HAP-1 (cell line): ENCODE results near the gene MUSTN1.

Experiments
- DNase-seq, 2 experiments: peaks; one replicate each; pipeline ENCODE4 v3.0.0-alpha.2; 2016 to 2020; ENCODE audit warnings: low spot score in 2 of 2
- H3K27me3 ChIP-seq: fragments of 250-450 bp; sonication (Bioruptor Pico); 2 replicates; pipeline ENCODE4 v1.5.1; 2020; ENCODE audit warnings: low read depth, mild to moderate bottlenecking, moderate library complexity
- H3K36me3 ChIP-seq: fragments of 250-450 bp; sonication (Bioruptor Pico); replicated peaks from 2 replicates; pipeline ENCODE4 v1.5.1; 2020; ENCODE audit warnings: mild to moderate bottlenecking
- H3K4me1 ChIP-seq: fragments of 250-450 bp; sonication (Bioruptor Pico); 2 replicates; pipeline ENCODE4 v1.5.1; 2020; ENCODE audit warnings: mild to moderate bottlenecking
- H3K4me3 ChIP-seq: fragments of 250-450 bp; sonication (Bioruptor Pico); 2 replicates; pipeline ENCODE4 v1.5.1; 2020; ENCODE audit warnings: mild to moderate bottlenecking, moderate library complexity
- H3K9me3 ChIP-seq: fragments of 250-450 bp; sonication (Bioruptor Pico); 2 replicates; pipeline ENCODE4 v1.5.1; 2020; ENCODE audit warnings: mild to moderate bottlenecking, moderate library complexity
- in situ Hi-C: fragments of 300-500 bp; cut with MboI; formaldehyde crosslinking; loops from 3 replicates; pipeline ENCODE4 v1.14.3; 2020; ENCODE audit warnings: low sequenced_read_pairs, inconsistent platforms, mixed read lengths

The MUSTN1 gene

GRCh38 chr3:52820736-52821135 is 14.1 kb downstream of the MUSTN1 start:
- H3K27me3 ChIP-seq: no peaks in the 10 kb centered on the region
- no peaks in the 10 kb centered on the region for H3K4me1 ChIP-seq
- H3K4me3 ChIP-seq: no peak overlapping the region
- in situ Hi-C loops: no loop called here
- peak; percentile 4 to 66 for DNase-seq
- no peaks in the 10 kb centered on the region for H3K36me3 ChIP-seq
- H3K9me3 ChIP-seq: no peaks in the 10 kb centered on the region

DNA sequence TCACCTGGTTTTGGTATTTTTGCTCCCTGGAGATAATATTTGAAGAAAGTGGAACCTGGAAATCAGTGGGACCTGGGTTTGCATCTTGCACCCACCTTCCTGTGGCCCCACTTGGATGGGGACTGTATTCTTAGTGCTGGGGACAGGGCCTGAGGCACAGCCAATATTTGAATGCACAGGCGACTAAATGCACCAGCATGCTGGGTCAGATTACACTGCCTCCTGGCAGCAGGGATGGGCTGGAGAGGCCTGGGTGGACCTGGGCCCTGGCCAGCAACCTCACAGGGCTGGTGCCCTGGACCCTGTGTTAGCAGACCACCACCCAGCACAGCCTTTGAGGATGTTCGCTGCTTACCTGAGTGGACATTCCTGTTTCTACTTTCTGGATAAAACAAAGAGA is 14.9 kb downstream of the MUSTN1 start:
- Histone ChIP-seq H3K9me3 (no peaks in the 10 kb centered on the region), H3K36me3 (no peaks in the 10 kb centered on the region), H3K27me3 (no peaks in the 10 kb centered on the region), H3K4me3 (no peak overlapping the region), H3K4me1 (no peaks in the 10 kb centered on the region)
- no peak for DNase-seq
- in situ Hi-C loops: no loop called here

GRCh38 chr3:52817860-52818259 is 17.0 kb downstream of the MUSTN1 start:
- Histone ChIP-seq H3K36me3 (no peaks in the 10 kb centered on the region), H3K4me3 (no peak overlapping the region), H3K27me3 (no peaks in the 10 kb centered on the region), H3K4me1 (no peaks in the 10 kb centered on the region), H3K9me3 (no peaks in the 10 kb centered on the region)
- in situ Hi-C loops: no loop called here
- no peak for DNase-seq

GRCh38 chr3:52817221-52817620 is 17.6 kb downstream of the MUSTN1 start:
- Histone ChIP-seq H3K4me3 (no peak overlapping the region), H3K36me3 (no peaks in the 10 kb centered on the region), H3K27me3 (no peaks in the 10 kb centered on the region), H3K9me3 (no peaks in the 10 kb centered on the region), H3K4me1 (no peaks in the 10 kb centered on the region)
- no peak for DNase-seq
- in situ Hi-C loops: no loop called here

DNA sequence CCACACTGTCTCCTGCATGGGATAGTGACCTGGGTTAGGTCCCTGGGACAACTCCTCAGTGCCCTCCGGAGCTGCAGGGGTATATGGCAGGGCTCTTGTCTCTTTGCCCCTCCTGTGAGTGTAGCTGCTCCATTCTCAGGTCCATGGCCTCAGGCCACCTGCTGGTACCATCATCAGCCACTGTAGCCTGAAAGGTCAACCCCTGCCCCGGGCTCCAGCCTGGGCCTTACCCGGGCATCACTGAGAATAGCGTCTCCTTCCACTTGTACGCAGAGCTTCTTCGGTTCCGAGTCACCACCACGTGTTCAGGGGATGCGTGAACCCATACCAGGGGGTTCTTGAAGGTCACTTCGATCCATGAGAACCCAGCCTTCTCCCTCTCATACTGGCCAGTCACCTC is 18.2 kb downstream of the MUSTN1 start:
- no peaks in the 10 kb centered on the region for H3K4me1 ChIP-seq
- DNase-seq: no peak
- no peaks in the 10 kb centered on the region for H3K27me3 ChIP-seq
- in situ Hi-C loops: no loop called here
- H3K9me3 ChIP-seq: no peaks in the 10 kb centered on the region
- no peak overlapping the region for H3K4me3 ChIP-seq
- H3K36me3 ChIP-seq: no peaks in the 10 kb centered on the region

DNA sequence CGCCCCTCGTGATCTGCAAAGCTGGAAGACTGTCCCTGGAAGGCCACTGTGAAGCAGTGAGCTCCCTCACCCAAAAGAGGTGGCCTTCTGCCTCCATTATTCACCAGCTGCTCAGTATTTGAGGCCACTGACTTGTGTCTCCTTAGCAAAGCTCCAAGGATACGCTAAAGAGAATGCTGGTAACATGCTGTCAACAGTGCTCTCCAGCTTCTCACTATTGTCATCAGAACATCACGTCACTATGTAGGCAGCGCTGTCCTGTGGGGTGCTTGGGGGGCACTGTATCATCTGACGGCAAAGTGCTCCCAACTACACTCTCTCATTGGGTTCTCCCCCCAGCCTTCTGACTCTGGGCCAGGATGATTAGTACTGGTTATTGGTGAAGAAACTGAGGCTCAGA is 18.6 kb downstream of the MUSTN1 start:
- H3K4me3 ChIP-seq: no peak overlapping the region
- in situ Hi-C loops: no loop called here
- H3K9me3 ChIP-seq: no peaks in the 10 kb centered on the region
- no peak for DNase-seq
- H3K36me3 ChIP-seq: no peaks in the 10 kb centered on the region
- no peaks in the 10 kb centered on the region for H3K4me1 ChIP-seq
- no peaks in the 10 kb centered on the region for H3K27me3 ChIP-seq

- in situ Hi-C loops: no loop called here
- DNase-seq: no peak
- H3K27me3 ChIP-seq: no peaks in the 10 kb centered on the region
- H3K9me3 ChIP-seq: no peaks in the 10 kb centered on the region
- no peak overlapping the region for H3K4me3 ChIP-seq
- no peaks in the 10 kb centered on the region for H3K36me3 ChIP-seq
- no peaks in the 10 kb centered on the region for H3K4me1 ChIP-seq
Measured at GRCh38 chr3:52813810-52814209, 21.0 kb downstream of the MUSTN1 start.

- Histone ChIP-seq H3K4me3 (no peak overlapping the region), H3K36me3 (no peaks in the 10 kb centered on the region), H3K9me3 (no peaks in the 10 kb centered on the region), H3K27me3 (no peaks in the 10 kb centered on the region), H3K4me1 (no peaks in the 10 kb centered on the region)
- in situ Hi-C loops: no loop called here
- DNase-seq: no peak
Measured at GRCh38 chr3:52811452-52812011, 23.3 kb downstream of the MUSTN1 start.

GRCh38 chr3:52810923-52811322 is 23.9 kb downstream of the MUSTN1 start:
- Histone ChIP-seq H3K4me3 (no peak overlapping the region), H3K4me1 (no peaks in the 10 kb centered on the region), H3K27me3 (no peaks in the 10 kb centered on the region), H3K36me3 (no peaks in the 10 kb centered on the region), H3K9me3 (no peaks in the 10 kb centered on the region)
- in situ Hi-C loops: no loop called here
- DNase-seq: no peak

DNA sequence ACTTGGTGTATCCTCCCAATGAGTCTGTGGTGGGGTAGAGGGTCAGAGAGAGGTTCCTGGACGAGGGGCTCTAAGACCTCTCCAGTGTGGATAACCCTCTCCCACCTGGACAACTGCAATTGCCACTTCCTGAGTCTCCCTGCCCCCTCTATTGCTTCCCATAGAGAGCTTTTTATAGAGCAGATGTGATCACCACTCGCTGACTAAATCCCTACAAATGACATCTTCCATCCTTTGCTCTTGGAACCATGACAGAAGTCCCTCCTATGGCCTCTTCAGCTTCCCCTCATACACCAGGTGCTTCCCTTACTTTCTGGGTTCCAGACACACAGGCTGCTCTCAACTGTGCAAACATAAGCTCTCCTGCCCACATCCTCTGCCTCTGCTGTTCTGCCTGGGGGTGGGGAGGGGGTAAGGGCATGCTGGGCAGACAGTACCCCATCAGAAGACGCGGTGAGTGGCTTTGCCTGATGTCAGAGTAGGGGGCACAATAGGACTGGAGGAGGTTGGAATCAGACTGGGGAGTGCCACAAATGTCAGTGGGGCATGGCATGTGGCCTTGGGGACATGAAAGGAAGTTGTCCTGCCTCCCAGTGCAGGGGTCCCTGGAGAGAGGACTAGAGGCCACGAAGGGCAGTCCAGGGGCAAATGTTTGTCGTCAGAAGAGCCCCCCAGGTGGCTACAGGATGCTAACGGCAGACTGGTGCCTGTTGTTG is 25.0 kb downstream of the MUSTN1 start:
- H3K36me3 ChIP-seq: no peaks in the 10 kb centered on the region
- H3K4me3 ChIP-seq: no peak overlapping the region
- in situ Hi-C loops: no loop called here
- no peaks in the 10 kb centered on the region for H3K27me3 ChIP-seq
- H3K4me1 ChIP-seq: no peaks in the 10 kb centered on the region
- H3K9me3 ChIP-seq: no peaks in the 10 kb centered on the region
- DNase-seq: no peak

DNA sequence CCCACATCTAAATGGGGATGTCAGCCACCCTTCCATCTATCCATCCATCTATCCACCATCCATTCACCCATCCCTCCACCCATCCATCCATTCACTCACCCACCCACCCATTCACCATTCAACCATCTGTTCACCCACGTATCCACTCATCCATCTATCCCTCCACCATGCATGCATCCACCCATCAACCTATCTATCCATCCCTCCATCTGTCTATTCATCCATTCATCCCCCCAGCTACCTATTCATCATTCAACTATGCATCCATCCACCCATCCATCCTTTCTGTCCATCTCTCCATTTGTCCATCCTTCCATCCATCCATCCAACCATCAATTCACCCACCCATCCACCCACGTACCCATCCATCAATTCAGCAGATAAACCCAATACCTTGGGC is 25.7 kb downstream of the MUSTN1 start:
- Histone ChIP-seq H3K4me1 (no peaks in the 10 kb centered on the region), H3K36me3 (no peaks in the 10 kb centered on the region), H3K4me3 (no peak overlapping the region), H3K27me3 (no peaks in the 10 kb centered on the region), H3K9me3 (no peaks in the 10 kb centered on the region)
- in situ Hi-C loops: no loop called here
- DNase-seq: no peak

GRCh38 chr3:52805270-52806039 is 29.4 kb downstream of the MUSTN1 start:
- Histone ChIP-seq H3K36me3 (no peaks in the 10 kb centered on the region), H3K4me3 (no peak overlapping the region), H3K9me3 (no peaks in the 10 kb centered on the region), H3K27me3 (no peaks in the 10 kb centered on the region), H3K4me1 (no peaks in the 10 kb centered on the region)
- in situ Hi-C loops: no loop called here
- no peak for DNase-seq

GRCh38 chr3:52801839-52802238 is 33.0 kb downstream of the MUSTN1 start:
- in situ Hi-C loops: no loop called here

DNA sequence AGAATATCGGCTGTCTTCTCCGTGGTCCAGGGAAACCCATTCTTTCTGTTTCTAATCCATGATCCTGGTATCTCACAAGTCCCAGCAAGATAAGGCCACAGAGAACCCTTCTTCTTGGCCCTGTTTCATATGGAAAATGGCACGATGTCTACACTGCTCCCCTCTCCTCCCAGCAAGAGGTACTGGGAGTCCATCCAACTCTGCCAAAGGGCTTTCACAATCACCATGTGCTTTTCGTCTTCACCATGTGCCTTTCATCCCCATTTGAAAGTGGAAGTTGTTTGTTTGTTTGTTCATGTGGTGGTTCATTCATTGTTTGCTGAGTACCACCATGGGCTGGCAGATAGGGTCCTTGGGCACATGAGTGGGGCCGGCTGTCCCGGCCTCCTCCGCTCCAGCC is 34.7 kb downstream of the MUSTN1 start:
- H3K27me3 ChIP-seq: no peaks in the 10 kb centered on the region
- in situ Hi-C loops: no loop called here
- no peaks in the 10 kb centered on the region for H3K36me3 ChIP-seq
- no peaks in the 10 kb centered on the region for H3K4me1 ChIP-seq
- DNase-seq: no peak
- H3K9me3 ChIP-seq: no peaks in the 10 kb centered on the region
- no peak overlapping the region for H3K4me3 ChIP-seq

More at GRCh38 chr3:52801839-52802238, 33.0 kb downstream of the MUSTN1 start:
- H3K9me3 ChIP-seq: no peaks in the 10 kb centered on the region
- no peaks in the 10 kb centered on the region for H3K36me3 ChIP-seq
- DNase-seq: no peak
- no peaks in the 10 kb centered on the region for H3K4me1 ChIP-seq
- H3K4me3 ChIP-seq: no peak overlapping the region
- H3K27me3 ChIP-seq: no peaks in the 10 kb centered on the region
